DMS153 treated with DMSO at 0.1 percent for 48 hours (cell line): ENCODE results near the gene DEK.

Experiments
- DNase-seq: peaks from one replicate; lab custom pipeline; 2025; ENCODE audit not compliant: unreplicated experiment; lab: John Stamatoyannopoulos, UW

DEK gene

GRCh38 chr6:18265787-18266522, 1.6 kb upstream of the DEK start:
- no peak for DNase-seq

GRCh38 chr6:18264923-18265377, 620 bp upstream of the DEK start:
- peak; percentile 21 for DNase-seq

- peak; percentile 22 for DNase-seq
These were observed 712 bp downstream of the DEK start for GRCh38 chr6:18263418-18264218.

GRCh38 chr6:18262702-18263417, 1.5 kb downstream of the DEK start:
- no peak for DNase-seq

- no peak for DNase-seq
These were observed 2.5 kb downstream of the DEK start for GRCh38 chr6:18261877-18262276.

GRCh38 chr6:18260448-18261106, 3.8 kb downstream of the DEK start:
- DNase-seq = no peak

- DNase-seq = no peak
These were observed 4.5 kb downstream of the DEK start for GRCh38 chr6:18259675-18260447.

GRCh38 chr6:18254793-18255192, 9.5 kb downstream of the DEK start:
- no peak for DNase-seq

GRCh38 chr6:18253635-18254034, 10.7 kb downstream of the DEK start:
- DNase-seq = no peak

GRCh38 chr6:18249271-18249670, 15.1 kb downstream of the DEK start:
- DNase-seq = no peak

- DNase-seq = no peak
These were observed 15.6 kb downstream of the DEK start for GRCh38 chr6:18248698-18249097.

GRCh38 chr6:18247002-18247401, 17.3 kb downstream of the DEK start:
- DNase-seq = no peak

- no peak for DNase-seq
These were observed 18.1 kb downstream of the DEK start for GRCh38 chr6:18246205-18246604.

GRCh38 chr6:18245642-18246041, 18.7 kb downstream of the DEK start:
- DNase-seq = no peak

- no peak for DNase-seq
These were observed 19.3 kb downstream of the DEK start for GRCh38 chr6:18245079-18245478.

GRCh38 chr6:18244251-18244650, 20.1 kb downstream of the DEK start:
- DNase-seq = no peak

- no peak for DNase-seq
These were observed 20.9 kb downstream of the DEK start for GRCh38 chr6:18243302-18243893.

- DNase-seq = no peak
These were observed 22.1 kb downstream of the DEK start for GRCh38 chr6:18242062-18242851.
